NCI-H187 treated with DMSO at 0.1 percent for 48 hours (cell line): Measurements from ENCODE around the gene CAVIN1.
"Not testable (repeated sequence)": the region's sequence is repeated elsewhere in the genome, so short reads cannot be mapped to it uniquely, and the experiment has no call there.

Experiments used
- DNase-seq: peaks from one replicate; lab custom pipeline; 2025; lab: John Stamatoyannopoulos, UW

The CAVIN1 gene

DNA sequence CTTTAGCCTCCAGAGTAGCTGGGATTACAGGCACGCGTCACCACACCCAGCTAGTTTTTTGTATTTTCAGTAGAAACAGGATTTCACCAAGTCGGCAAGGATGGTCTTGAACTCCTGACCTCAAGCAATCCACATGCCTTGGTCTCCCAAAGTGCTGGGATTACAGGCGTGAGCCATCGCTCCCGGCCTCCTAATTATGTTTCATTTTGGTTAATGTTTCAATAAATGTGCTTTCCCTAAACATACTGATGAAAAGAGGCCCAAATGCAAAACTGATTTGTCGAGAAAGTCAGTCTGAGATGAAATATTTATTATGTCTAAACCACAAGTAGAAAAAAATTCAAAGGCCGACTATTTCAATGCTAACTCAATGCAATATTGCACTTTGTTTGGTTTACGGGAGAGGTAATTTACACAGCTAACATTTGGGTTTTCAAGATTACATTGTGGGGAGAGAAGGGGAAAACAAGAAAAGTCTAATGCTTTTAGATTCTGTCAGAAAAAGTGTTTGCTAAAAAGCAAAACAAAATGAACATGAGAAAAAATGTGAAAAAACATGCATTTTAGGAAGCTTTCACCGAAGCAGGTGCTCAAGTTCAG lies 44.6 kb downstream of the CAVIN1 start:
- no peak for DNase-seq

DNA sequence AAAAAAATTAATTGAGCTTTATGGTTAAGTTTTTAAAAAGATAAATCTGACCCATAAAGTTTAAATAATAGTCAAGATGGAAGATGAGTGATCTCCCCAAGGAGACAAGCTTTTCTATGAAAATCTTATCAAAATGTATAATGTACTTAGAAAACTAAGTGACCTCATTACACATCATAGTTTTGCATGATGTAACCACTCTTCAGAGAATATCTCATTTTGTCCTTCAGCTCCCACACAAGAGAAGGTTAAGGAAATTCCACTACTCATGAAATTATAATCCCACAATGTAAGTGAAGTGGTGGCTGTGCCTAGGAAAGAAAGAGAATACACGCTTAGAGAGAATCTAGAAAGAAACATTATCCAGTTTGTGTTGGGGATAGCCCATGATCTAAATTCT lies 49.2 kb downstream of the CAVIN1 start:
- DNase-seq = no peak

DNA sequence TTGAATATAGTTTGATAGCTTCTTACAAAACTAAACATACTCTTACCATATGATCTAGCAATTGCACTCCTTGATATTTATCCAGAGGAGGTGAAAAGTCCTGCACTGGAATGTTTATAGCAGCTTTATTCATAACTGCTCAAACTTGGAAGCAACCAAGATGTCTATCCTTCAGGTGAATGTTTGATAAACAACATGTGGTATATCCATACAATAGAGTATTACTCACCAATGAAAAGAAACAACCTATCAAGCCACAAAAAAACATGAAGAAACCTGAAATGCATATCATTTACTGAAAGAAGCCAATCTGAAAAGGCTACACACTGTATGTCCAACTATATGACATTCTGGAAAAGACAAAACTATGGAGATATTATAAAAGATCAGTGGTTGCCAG lies 50.9 kb downstream of the CAVIN1 start:
- DNase-seq = no peak

DNA sequence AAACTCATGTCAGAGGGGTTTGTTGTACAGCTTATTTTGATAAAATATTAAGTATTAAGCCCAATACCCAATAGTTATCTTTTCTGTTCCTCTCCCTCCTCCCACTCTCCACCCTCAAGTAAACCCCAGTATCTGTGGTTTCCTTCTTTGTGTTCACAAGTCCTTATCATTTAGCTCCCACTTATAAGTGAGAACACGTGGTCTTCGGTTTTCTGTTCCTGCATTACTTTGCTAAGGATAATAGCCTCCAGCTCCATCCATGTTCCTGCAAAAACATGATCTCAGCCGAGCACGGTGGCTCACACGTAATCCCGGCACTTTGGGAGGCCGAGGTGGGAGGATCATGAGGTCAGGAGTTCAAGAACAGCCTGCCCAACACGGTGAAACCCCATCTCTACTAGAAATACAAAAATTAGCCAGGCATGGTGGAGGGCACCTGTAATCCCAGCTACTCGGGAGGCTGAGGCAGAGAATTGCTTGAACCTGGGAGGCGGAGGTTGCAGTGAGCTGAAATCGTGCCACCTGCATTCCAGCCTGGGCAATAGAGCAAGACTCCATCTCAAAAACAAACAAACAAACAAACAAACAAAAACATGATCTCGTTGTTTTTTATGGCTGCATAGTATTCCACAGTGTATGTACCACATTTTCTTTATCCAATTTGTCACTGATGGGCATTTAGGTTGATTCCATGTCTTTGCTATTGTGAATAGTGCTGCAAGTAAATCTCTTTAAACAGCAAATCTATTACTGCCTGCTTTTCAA lies 54.1 kb downstream of the CAVIN1 start:
- not testable (repeated sequence) for DNase-seq

DNA sequence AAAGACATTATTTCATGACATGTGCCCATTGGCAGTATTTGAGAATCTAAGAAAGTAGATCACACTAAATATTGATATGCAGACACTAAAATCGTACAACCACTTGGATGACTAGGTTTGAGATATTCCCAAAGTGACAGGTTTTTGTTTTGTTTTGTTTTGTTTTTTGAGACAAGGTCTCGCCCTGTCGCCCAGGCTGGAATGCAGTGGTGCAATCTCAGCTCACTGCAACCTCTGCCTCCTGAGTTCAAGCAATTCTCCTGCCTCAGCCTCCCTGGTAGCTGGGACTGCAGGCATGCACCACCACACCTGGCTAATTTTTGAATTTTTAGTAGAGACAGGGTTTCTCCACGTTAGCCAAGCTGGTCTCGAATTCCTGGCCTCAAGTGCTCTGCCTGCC lies 54.7 kb downstream of the CAVIN1 start:
- DNase-seq = not testable (repeated sequence)

DNA sequence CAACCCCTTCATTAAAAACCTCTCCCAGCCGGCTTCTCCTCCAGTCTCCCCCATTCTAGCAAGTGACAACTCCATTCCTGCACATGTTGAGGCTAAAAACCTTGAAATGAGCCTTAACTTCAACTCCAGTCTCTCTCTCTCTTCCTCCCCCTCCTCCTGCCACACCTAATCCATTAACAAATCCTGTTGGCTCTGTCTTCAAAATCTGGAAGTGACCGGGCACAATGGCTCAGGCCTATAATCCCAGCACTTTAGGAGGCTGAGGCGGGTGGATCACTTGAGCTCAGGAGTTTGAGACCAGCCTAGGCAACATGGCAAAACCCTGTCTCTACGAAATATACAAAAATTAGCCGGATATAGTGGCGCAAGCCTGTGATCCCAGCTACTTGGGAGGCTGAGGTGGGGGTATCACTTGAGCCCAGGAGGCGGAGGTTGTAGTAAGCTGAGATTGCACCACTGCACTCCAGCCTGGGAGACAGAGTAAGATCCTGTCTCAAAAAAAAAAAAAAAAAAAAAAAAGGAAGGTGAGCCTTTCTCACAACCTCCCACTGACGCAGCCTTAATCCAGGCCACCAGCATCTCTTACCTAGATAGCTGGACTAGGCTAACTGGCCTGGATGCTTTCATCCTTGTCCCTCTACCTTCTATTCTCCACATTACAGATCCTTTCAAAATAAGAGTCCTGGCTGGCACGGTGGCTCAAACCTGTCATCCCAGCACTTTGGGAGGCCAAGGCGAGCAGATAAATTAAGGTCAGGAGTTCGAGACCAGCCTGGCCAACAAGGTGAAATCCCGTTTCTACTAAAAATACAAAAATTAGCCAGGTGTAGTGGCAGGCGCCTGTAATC lies 56.7 kb downstream of the CAVIN1 start:
- DNase-seq = not testable (repeated sequence)

DNA sequence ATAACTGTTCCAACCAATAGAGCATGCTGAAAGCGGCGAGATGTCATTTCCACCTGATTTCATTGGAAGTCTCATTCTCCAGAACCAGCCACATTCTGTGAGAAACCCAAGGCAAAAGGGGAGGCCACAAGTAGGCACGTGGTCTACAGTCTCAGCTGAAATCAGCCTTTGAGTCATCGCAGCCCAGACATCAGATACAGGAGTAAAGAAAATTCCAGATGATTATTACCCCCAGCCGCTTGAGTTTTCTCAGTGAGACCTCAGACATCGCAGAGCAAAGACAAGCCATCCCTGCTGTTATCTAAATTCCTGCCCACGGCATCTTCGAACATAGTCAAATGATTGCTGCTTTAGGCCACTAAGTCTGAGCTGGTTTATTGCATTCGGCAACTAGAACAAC lies 57.9 kb downstream of the CAVIN1 start:
- DNase-seq = no peak

DNA sequence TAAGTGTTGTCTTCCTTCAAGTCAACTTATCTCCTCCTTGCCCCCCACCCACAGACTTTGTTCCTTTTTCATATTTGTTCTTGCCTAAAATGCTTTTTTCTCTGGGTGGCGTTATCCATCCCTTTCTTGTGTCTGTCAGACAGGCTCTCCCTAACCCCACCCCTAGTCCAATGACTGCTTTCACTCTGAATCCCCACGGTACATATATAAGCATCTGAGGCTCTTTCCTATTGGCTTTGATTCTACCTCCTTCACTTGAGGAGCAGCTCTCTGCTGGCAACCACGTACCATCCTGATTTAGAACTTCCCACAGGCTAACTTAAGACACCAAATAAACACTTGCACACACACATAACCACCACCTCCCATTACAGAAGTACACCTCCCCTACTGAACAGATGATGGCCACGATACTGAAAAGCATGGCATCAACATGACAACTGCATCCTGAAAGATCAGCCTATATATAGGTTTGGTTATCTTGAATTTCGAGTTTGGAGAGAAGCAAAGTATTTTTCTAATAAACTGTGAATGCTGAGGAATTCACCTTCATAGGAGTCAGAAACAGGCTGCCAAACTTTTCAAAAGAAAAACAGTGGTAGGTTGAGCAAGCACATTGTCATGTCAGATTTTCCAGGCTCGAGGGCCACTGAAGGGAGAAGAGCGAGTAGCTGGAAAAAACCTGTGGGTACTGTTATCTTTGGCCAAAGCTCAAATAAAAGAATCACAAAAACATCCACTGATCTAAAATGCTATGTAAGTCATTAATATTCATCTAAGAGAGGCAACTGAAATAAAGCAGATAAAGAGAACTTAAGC lies 59.1 kb downstream of the CAVIN1 start:
- no peak for DNase-seq

DNA sequence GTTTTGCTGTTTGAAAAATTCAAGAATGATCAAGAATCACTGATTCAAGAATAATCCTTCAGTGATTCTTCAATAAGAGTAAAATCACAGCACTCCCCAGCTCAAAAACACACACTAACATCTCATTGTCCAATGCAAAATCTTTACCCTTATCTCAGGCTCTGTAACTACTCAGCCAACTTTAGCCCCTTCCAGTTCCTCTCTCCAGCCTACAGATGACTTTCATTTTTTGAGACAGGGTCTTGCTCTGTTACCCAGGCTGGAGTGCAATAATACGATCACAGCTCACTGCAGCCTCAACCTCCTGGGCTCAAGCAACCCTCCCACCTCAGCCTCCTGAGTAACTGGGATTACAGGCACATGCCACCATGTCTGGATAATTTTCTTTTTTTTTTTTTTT lies 59.8 kb downstream of the CAVIN1 start:
- DNase-seq = no peak

DNA sequence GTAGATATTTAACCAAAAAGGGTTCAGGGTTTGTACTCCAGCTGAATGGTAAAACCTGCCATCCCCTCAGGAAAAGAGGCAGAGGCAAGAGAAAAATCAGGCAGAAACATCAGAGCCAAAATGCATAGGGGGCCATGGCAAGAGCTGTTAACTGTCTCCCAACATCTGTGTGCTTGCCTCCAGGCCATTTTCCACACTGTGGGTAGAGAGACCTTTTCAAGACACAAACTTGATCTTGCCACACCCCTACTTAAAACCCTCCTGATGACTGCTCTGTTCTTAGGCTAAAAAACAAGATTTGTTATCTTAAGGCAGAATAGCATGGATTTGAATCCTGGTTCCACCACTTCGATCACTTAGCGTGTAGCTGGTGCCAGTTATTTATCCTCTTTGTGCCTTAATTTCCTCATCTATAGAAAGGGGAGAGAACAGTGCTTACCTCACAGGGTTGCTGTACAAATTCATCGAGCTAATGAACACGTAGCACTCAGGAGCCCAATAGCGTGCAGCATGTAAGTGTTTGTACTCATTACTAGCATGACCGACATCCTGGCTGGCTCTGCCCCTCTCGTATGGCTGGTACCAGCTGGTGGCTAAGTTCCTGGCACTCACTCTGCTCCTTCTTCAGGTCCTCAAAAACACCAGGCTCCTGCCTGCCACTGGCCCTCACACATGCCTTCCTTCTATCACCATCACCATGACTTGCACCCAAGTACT lies 60.7 kb downstream of the CAVIN1 start:
- no peak for DNase-seq

DNA sequence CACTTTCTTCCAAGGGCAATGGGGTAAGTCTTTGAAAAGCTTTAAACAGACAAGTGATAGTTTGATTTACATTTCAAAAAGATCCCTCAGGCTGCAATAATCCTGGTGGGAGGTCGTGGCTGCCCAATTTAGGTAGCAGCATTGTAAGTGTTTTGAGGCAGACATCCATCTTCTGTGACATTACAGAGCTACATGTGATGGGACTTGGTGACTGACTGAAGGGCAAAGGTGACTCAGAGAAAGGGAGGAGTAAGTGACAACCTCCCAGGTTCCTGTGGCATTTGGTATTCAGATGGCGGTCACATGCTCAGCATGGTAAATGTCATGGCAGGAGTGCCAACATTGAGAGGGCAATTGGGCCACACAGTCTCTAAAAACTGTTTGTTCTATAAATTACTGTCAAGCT lies 61.3 kb downstream of the CAVIN1 start:
- DNase-seq = no peak

DNA sequence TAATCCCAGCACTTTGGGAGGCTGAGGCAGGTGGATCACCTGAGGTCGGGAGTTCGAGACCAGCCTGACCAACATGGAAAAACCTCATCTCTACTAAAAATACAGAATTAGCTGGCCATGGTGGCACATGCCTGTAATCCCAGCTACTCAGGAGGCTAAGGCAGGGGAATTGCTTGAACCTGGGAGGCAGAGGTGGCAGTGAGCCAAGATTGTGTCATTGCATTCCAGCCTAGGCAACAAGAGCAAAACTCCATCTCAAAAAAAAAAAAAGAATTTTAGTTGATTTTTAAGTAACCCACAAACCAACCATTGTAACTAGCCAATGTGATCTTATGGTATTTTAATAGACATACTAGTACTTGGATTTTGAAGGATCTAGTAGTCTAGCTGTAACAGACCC lies 62.7 kb downstream of the CAVIN1 start:
- not testable (repeated sequence) for DNase-seq

DNA sequence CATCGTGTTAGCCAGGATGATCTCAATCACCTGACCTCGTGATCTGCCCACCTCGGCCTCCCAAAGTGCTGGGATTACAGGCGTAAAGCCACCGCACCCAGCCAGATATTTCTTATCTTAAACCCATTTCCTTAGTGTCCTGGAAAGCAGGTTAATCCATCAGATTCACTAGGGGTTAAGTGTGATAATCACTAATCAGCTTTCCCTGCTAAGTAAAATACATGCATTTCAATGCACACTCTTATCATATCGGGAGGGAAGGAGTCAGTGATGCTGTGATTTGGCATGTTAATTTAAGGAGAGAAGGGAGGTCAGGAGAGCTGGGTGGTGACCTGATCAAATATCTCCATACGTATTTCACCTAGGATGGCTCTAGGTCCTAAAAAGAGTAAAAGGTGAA lies 63.9 kb downstream of the CAVIN1 start:
- DNase-seq = no peak

DNA sequence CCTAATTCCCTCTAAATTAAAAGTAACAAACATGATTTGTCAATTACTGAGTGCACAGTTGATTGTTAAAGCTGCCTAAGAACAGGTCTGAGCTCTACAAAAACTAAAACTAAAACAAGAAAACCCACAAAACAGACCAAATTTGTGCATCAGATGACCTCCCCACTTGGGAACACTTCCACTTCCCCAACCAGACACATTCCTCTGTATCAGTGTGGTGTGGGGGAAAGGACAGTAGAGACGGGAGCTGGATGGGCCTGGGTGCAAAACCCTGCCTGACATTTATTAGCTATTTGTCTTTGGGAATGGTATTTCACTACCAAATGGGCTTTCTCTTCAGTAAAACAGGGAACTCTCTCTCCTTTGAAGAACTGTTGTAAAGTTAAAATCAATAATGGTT lies 64.6 kb downstream of the CAVIN1 start:
- DNase-seq = no peak

DNA sequence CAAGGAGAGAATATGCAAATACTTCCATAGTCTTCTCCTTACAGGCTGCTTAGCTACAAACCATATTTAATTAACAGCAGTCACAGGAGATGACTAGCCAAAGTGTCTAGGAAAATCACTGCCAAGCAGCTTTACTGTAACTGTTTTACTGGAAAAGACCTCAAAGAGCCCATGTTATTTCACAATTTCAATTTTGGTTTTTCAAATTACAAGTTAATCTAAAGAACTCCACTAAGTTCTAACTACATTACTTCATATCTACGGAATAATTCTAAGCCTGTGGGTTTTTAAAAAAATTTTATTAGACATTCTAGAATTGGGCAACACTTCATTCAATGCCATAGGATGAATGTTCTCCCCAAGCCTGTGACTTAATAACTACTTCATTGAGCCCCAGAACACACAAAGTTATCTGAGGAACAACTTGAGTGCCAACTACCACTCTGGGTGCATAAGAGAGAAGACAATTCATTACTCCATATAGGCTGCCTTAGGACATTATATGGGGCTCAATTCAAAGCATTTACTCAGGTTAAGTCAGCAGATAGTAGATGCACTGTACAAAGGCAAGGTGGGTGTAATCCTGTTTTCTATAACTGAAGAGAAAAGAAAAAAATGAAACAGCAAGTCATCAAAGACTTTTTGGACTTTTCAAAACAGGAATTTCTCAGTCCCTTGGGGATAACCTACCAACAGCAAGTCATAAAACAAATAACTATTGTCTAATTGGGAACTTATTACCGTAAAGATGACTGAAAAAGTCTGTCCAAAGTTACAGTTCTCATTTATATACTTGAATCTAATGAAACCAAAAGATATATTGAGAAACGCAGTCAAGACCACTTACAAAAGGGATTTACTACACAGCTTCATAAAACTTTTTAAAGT lies 67.9 kb downstream of the CAVIN1 start:
- no peak for DNase-seq
